Astrocyte (in vitro differentiated cells and primary cell): ENCODE measurements around the gene LRBA. TPM values are rescaled to one million over a fixed set of nuclear protein-coding genes. Genes with fewer than 3 reads are reported as not detected.
"Not testable (repeated sequence)": the region's sequence is repeated elsewhere in the genome, so short reads cannot be mapped to it uniquely, and the experiment has no call there.

ENCODE experiments used
- DNase-seq: peaks from one replicate; pipeline ENCODE4 v3.0.0-alpha.2; 2010; ENCODE audit warnings: low read depth
- FAIRE-seq: peaks from 2 replicates; lab custom pipeline; 2011; peaks lifted over from hg19 to GRCh38; lab: Jason Lieb, UNC
- H2AFZ ChIP-seq: 2 replicates; pipeline ENCODE4 v1.6.0; 2012; ENCODE audit warnings: low read depth, low read length, inconsistent platforms
- H3K27ac ChIP-seq: 2 replicates; pipeline ENCODE4 v1.5.1; 2011; ENCODE audit warnings: low read depth, low read length, inconsistent platforms
- H3K27me3 ChIP-seq: 2 replicates; pipeline ENCODE4 v1.6.0; 2011; ENCODE audit warnings: low read length, inconsistent platforms; ENCODE audit not compliant: insufficient read depth
- H3K36me3 ChIP-seq: 2 replicates; pipeline ENCODE4 v1.5.1; 2011; ENCODE audit warnings: low read length, inconsistent platforms; ENCODE audit not compliant: insufficient read depth
- H3K4me1 ChIP-seq: 2 replicates; pipeline ENCODE4 v1.5.1; 2011; ENCODE audit warnings: low read length, inconsistent platforms; ENCODE audit not compliant: insufficient read depth
- H3K4me2 ChIP-seq: 2 replicates; pipeline ENCODE4 v1.6.0; 2012; ENCODE audit warnings: low read length, inconsistent platforms
- H3K4me3 ChIP-seq: 2 replicates; pipeline ENCODE4 v1.5.1; 2011; ENCODE audit warnings: low read depth, mild to moderate bottlenecking, low read length, inconsistent platforms; ENCODE audit not compliant: insufficient read depth
- H3K79me2 ChIP-seq: 2 replicates; pipeline ENCODE4 v1.6.0; 2012; ENCODE audit warnings: mild to moderate bottlenecking, low read length, inconsistent platforms; ENCODE audit not compliant: insufficient read depth
- H3K9ac ChIP-seq: 2 replicates; pipeline ENCODE4 v1.6.0; 2012; ENCODE audit warnings: mild to moderate bottlenecking, low read length, inconsistent platforms
- H3K9me3 ChIP-seq: 2 replicates; pipeline ENCODE4 v1.5.1; 2012; ENCODE audit warnings: low read depth, mild to moderate bottlenecking, low read length, inconsistent platforms; ENCODE audit not compliant: insufficient read depth
- H4K20me1 ChIP-seq: 2 replicates; pipeline ENCODE4 v1.6.0; 2012; ENCODE audit warnings: low read length, inconsistent platforms; ENCODE audit not compliant: insufficient read depth
- H3K27ac Mint-ChIP-seq: one replicate; pipeline ENCODE4 v1.8.0; 2021; ENCODE audit warnings: mild to moderate bottlenecking, mixed read lengths; ENCODE audit not compliant: unreplicated experiment
- H3K27me3 Mint-ChIP-seq: one replicate; pipeline ENCODE4 v1.8.0; 2021; ENCODE audit warnings: low read depth, mixed read lengths; ENCODE audit not compliant: unreplicated experiment
- H3K36me3 Mint-ChIP-seq: one replicate; pipeline ENCODE4 v1.8.0; 2021; ENCODE audit warnings: low read depth, mixed read lengths; ENCODE audit not compliant: unreplicated experiment
- H3K4me1 Mint-ChIP-seq: one replicate; pipeline ENCODE4 v1.8.0; 2021; ENCODE audit warnings: low read depth, mixed read lengths; ENCODE audit not compliant: unreplicated experiment
- H3K4me3 Mint-ChIP-seq: one replicate; pipeline ENCODE4 v1.8.0; 2021; ENCODE audit warnings: mild to moderate bottlenecking, moderate library complexity, mixed read lengths; ENCODE audit not compliant: unreplicated experiment
- H3K9me3 Mint-ChIP-seq: one replicate; pipeline ENCODE4 v1.8.0; 2021; ENCODE audit warnings: mild to moderate bottlenecking, mixed read lengths; ENCODE audit not compliant: unreplicated experiment
- EZH2 ChIP-seq: IDR thresholded peaks from 2 replicates; pipeline ENCODE4 v1.6.1; 2012; ENCODE audit warnings: mild to moderate bottlenecking, low read length, inconsistent platforms; ENCODE audit not compliant: insufficient read depth
- total RNA-seq: library from RNA; stranded (reverse); gene quantifications from 2 replicates; pipeline ENCODE4 v1.2.1, GENCODE V29; 2021
- TF ChIP-seq, protein P1 (sequence below): IDR thresholded peaks from 2 replicates; pipeline ENCODE4 v1.5.1; 2011; ENCODE audit warnings: low read depth, mild to moderate bottlenecking, inconsistent platforms, low read length, moderate library complexity; ENCODE audit not compliant: insufficient read depth

The LRBA gene
- total RNA-seq, 1 donor from 2014 or later, result 25.3 TPM

DNA sequence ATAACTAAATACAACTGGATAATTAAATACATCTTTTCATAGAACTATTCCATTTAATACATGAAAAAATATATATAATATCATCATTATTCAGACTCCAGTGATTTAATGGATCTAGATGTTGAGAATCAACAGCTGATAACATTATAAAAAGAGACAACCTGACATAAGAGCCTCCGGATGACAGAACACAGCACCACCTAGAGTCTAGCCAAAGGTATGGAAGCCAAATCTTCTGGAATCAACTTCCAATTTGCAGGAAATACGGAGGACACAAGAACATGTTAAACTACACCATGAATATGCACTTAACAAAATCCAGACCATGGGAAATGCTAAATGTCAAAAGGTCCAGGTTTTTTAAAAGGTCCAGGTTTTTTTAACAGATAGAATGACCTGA, 55.0 kb downstream of the LRBA start:
- H3K9me3 Mint-ChIP-seq, result peaks cover 12% of the 10 kb centered on the region
- no peak overlapping the region for H2AFZ ChIP-seq
- no peak for FAIRE-seq

GRCh38 chr4:150957981-150958380, 57.1 kb downstream of the LRBA start:
- not testable (repeated sequence) for H3K4me3 ChIP-seq, H3K4me3 Mint-ChIP-seq, H3K9ac ChIP-seq, H3K4me1 Mint-ChIP-seq, H2AFZ ChIP-seq, FAIRE-seq, H3K36me3 ChIP-seq, H3K27me3 ChIP-seq, H3K4me1 ChIP-seq, H3K27me3 Mint-ChIP-seq, H3K27ac Mint-ChIP-seq, DNase-seq, H3K9me3 ChIP-seq, H3K27ac ChIP-seq, H4K20me1 ChIP-seq, H3K4me2 ChIP-seq, H3K79me2 ChIP-seq
- Mint-ChIP-seq H3K36me3 (peaks cover 10% of the 10 kb centered on the region), H3K9me3 (peaks cover 13% of the 10 kb centered on the region)

More for the DNA sequence above, 55.0 kb downstream of the LRBA start:
- H3K36me3 ChIP-seq, result no peaks in the 10 kb centered on the region
- H3K4me2 ChIP-seq, result no peak overlapping the region
- TF ChIP-seq, protein P1, sequence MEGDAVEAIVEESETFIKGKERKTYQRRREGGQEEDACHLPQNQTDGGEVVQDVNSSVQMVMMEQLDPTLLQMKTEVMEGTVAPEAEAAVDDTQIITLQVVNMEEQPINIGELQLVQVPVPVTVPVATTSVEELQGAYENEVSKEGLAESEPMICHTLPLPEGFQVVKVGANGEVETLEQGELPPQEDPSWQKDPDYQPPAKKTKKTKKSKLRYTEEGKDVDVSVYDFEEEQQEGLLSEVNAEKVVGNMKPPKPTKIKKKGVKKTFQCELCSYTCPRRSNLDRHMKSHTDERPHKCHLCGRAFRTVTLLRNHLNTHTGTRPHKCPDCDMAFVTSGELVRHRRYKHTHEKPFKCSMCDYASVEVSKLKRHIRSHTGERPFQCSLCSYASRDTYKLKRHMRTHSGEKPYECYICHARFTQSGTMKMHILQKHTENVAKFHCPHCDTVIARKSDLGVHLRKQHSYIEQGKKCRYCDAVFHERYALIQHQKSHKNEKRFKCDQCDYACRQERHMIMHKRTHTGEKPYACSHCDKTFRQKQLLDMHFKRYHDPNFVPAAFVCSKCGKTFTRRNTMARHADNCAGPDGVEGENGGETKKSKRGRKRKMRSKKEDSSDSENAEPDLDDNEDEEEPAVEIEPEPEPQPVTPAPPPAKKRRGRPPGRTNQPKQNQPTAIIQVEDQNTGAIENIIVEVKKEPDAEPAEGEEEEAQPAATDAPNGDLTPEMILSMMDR, result peak; percentile 72
- no peak for TF ChIP-seq EZH2
- no peak for DNase-seq
- peaks cover 3% of the 10 kb centered on the region for H3K79me2 ChIP-seq
- H3K9ac ChIP-seq, result no peak overlapping the region
- no peaks in the 10 kb centered on the region for H3K27me3 ChIP-seq
- peaks cover 10% of the 10 kb centered on the region for H3K36me3 Mint-ChIP-seq
- H3K4me3 Mint-ChIP-seq, result no peak overlapping the region
- no peaks in the 10 kb centered on the region for H3K9me3 ChIP-seq
- H3K4me1 Mint-ChIP-seq, result no peaks in the 10 kb centered on the region
- peaks cover 4% of the 10 kb centered on the region for H4K20me1 ChIP-seq
- no peaks in the 10 kb centered on the region for H3K27me3 Mint-ChIP-seq
- no peak overlapping the region for H3K27ac Mint-ChIP-seq
- H3K27ac ChIP-seq, result no peak overlapping the region
- no peak overlapping the region for H3K4me3 ChIP-seq
- H3K4me1 ChIP-seq, result no peaks in the 10 kb centered on the region

DNA sequence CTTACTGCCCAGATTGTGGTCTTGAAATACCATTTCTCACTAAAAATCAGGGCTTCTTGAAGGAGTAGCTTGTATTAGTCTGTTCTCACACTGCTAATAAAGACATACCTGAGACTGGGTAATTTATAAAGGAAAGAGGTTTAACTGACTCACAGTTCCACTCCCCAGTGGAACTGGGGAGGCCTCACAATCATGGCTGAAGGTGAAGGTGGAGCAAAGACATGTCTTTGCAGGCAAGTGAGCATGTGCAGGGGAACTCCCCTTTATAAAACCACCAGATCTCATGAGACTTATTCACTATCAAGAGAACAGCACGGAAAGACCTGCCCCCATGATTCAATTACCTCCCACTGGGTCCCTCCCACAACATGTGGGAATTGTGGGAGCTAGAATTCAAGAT, 58.0 kb downstream of the LRBA start:
- not testable (repeated sequence) for H3K79me2 ChIP-seq, H3K9ac ChIP-seq, H4K20me1 ChIP-seq, H3K9me3 ChIP-seq, H3K27me3 Mint-ChIP-seq, H3K36me3 ChIP-seq, H3K27me3 ChIP-seq, H3K4me1 ChIP-seq, H3K27ac Mint-ChIP-seq, H3K4me3 Mint-ChIP-seq, H3K4me1 Mint-ChIP-seq, H3K4me3 ChIP-seq, H3K27ac ChIP-seq, H3K4me2 ChIP-seq, H2AFZ ChIP-seq, DNase-seq, FAIRE-seq
- peaks cover 18% of the 10 kb centered on the region for H3K9me3 Mint-ChIP-seq
- H3K36me3 Mint-ChIP-seq, result peaks cover 13% of the 10 kb centered on the region

GRCh38 chr4:150953916-150954315, 61.2 kb downstream of the LRBA start:
- not testable (repeated sequence) for H3K27me3 ChIP-seq, H3K4me1 Mint-ChIP-seq, H3K27ac Mint-ChIP-seq, H3K27me3 Mint-ChIP-seq, H3K27ac ChIP-seq, H3K9me3 ChIP-seq, H3K36me3 ChIP-seq, H3K4me1 ChIP-seq, FAIRE-seq, H3K79me2 ChIP-seq, H3K4me2 ChIP-seq, H3K4me3 Mint-ChIP-seq, H2AFZ ChIP-seq, H3K9ac ChIP-seq, H3K4me3 ChIP-seq, H4K20me1 ChIP-seq, DNase-seq
- Mint-ChIP-seq H3K9me3 (peaks cover 17% of the 10 kb centered on the region), H3K36me3 (peaks cover 13% of the 10 kb centered on the region)
